IMR-90 (cell line): ENCODE data around the gene EHBP1L1. TPM values are rescaled to one million over a fixed set of nuclear protein-coding genes. Genes with fewer than 3 reads are reported as not detected.
A peak's percentile ranks its signal among the peaks of the same experiment; 100 is the strongest.

ENCODE experiments used
- ATAC-seq: fragments of 200-7000 bp; cut with Tn5 transposase; 2 replicates; pipeline ENCODE4 v1.9.1; 2020; ENCODE audit warnings: low read depth, mild to moderate bottlenecking, moderate library complexity
- BruUV-seq: library from RNA; stranded (reverse); fragments of 400-500 nt; replicated peaks from 2 replicates; lab custom pipeline; 2021; lab: Mats Ljungman, UMichigan
- CTCF ChIA-PET: fragments of 300-600 bp; formaldehyde crosslinking; extraction: SDS; loops from one replicate; lab custom pipeline; 2021; ENCODE audit warnings: antibody characterized with exemption; lab: Yijun Ruan, JAX
- POLR2A ChIA-PET: fragments of 300-600 bp; sonication (Branson Sonifier 250); formaldehyde crosslinking; loops from one replicate; lab custom pipeline; 2022; ENCODE audit warnings: antibody characterized with exemption; ENCODE audit not compliant: unreplicated experiment; lab: Charles Lee
- DNase-seq: peaks from one replicate; pipeline ENCODE4 v3.0.0; 2013
- H2AFZ ChIP-seq: replicated peaks from 2 replicates; pipeline ENCODE3; 2013; ENCODE audit warnings: low read length, mild to moderate bottlenecking; ENCODE audit not compliant: poor library complexity
- H2AK5ac ChIP-seq: 2 replicates; pipeline ENCODE4 v1.6.1; 2013; ENCODE audit warnings: low read depth, low read length, inconsistent platforms
- H2AK9ac ChIP-seq: replicated peaks from 2 replicates; pipeline ENCODE3; 2013; ENCODE audit warnings: mild to moderate bottlenecking, low read depth, low read length, moderate library complexity; ENCODE audit not compliant: poor library complexity
- H2BK120ac ChIP-seq: 2 replicates; pipeline ENCODE4 v1.6.1; 2013; ENCODE audit warnings: low read depth, low read length, inconsistent platforms
- H2BK15ac ChIP-seq: 3 replicates; pipeline ENCODE4 v1.6.1; 2013; ENCODE audit warnings: low read depth, low read length, inconsistent platforms
- H2BK20ac ChIP-seq: 2 replicates; pipeline ENCODE4 v1.6.1; 2013; ENCODE audit warnings: low read depth, mild to moderate bottlenecking, inconsistent platforms, low read length, moderate library complexity
- H2BK5ac ChIP-seq: 2 replicates; pipeline ENCODE4 v1.6.1; 2013; ENCODE audit warnings: mild to moderate bottlenecking, low read depth, low read length, inconsistent platforms; ENCODE audit not compliant: poor library complexity, severe bottlenecking
- H3K14ac ChIP-seq: replicated peaks from 2 replicates; pipeline ENCODE4 v1.6.1; 2013; ENCODE audit warnings: low read depth, low read length, inconsistent platforms
- H3K18ac ChIP-seq: 2 replicates; pipeline ENCODE4 v1.6.1; 2013; ENCODE audit warnings: low read depth, low read length, control low read depth
- H3K23ac ChIP-seq: 2 replicates; pipeline ENCODE4 v1.6.1; 2013; ENCODE audit warnings: low read depth, low read length, inconsistent platforms
- H3K27ac ChIP-seq: 2 replicates; pipeline ENCODE4 v1.5.1; 2013; ENCODE audit warnings: mild to moderate bottlenecking, control low read depth, low read length; ENCODE audit not compliant: insufficient read depth
- H3K27me3 ChIP-seq: 2 replicates; pipeline ENCODE4 v1.6.1; 2013; ENCODE audit warnings: low read length; ENCODE audit not compliant: control insufficient read depth, insufficient read depth
- H3K36me3 ChIP-seq: 2 replicates; pipeline ENCODE4 v1.6.1; 2013; ENCODE audit warnings: low read length, mixed read lengths; ENCODE audit not compliant: control insufficient read depth, insufficient read depth
- H3K4ac ChIP-seq: 2 replicates; pipeline ENCODE4 v1.6.1; 2013; ENCODE audit warnings: low read depth, low read length, inconsistent platforms
- H3K4me1 ChIP-seq: 2 replicates; pipeline ENCODE4 v1.6.1; 2013; ENCODE audit warnings: low read length, mixed read lengths; ENCODE audit not compliant: control insufficient read depth, insufficient read depth
- H3K4me2 ChIP-seq: 2 replicates; pipeline ENCODE4 v1.6.1; 2013; ENCODE audit warnings: low read depth, mild to moderate bottlenecking, control low read depth, low read length, moderate library complexity
- H3K4me3 ChIP-seq: 2 replicates; pipeline ENCODE4 v1.5.1; 2013; ENCODE audit warnings: low read depth, mild to moderate bottlenecking, control low read depth, low read length, moderate library complexity; ENCODE audit not compliant: insufficient read depth
- H3K56ac ChIP-seq: 2 replicates; pipeline ENCODE4 v1.6.1; 2013; ENCODE audit warnings: low read length, inconsistent platforms; ENCODE audit not compliant: insufficient read depth; ENCODE audit errors: extremely low read depth
- H3K79me1 ChIP-seq, 2 experiments: 2 replicates each; pipeline ENCODE4 v1.6.1; 2013; ENCODE audit warnings: low read length in 2 of 2, inconsistent platforms in 1 of 2, low read depth in 1 of 2
- H3K9ac ChIP-seq: 2 replicates; pipeline ENCODE4 v1.6.1; 2013; ENCODE audit warnings: low read depth, low read length, control low read depth
- H3K9me1 ChIP-seq: 2 replicates; pipeline ENCODE4 v1.6.1; 2013; ENCODE audit warnings: low read length, inconsistent platforms; ENCODE audit not compliant: insufficient read depth
- H3K9me3 ChIP-seq: 2 replicates; pipeline ENCODE4 v1.6.1; 2013; ENCODE audit warnings: low read length; ENCODE audit not compliant: control insufficient read depth, insufficient read depth
- H4K20me1 ChIP-seq: 2 replicates; pipeline ENCODE4 v1.6.1; 2013; ENCODE audit warnings: low read length, inconsistent platforms; ENCODE audit not compliant: insufficient read depth
- H4K5ac ChIP-seq: 2 replicates; pipeline ENCODE4 v1.6.1; 2013; ENCODE audit warnings: mild to moderate bottlenecking, low read depth, low read length, control low read depth
- H4K8ac ChIP-seq, 2 experiments: 2 replicates each; pipeline ENCODE4 v1.6.1; 2013; ENCODE audit warnings: low read depth in 2 of 2, low read length in 2 of 2, control low read depth in 1 of 2, inconsistent platforms in 1 of 2
- H4K91ac ChIP-seq: 2 replicates; pipeline ENCODE4 v1.6.1; 2013; ENCODE audit warnings: low read depth, low read length, inconsistent platforms; ENCODE audit not compliant: insufficient read depth
- BHLHE40 ChIP-seq: fragments of 150-350 bp; IDR thresholded peaks from 2 replicates; pipeline ENCODE4 v1.6.1; 2016; ENCODE audit warnings: mild to moderate bottlenecking, low read depth, low read length
- CEBPB ChIP-seq: IDR thresholded peaks from 2 replicates; pipeline ENCODE4 v1.6.1; 2012; ENCODE audit warnings: low read depth, low read length, improper control_type of control experiment
- CHD1 ChIP-seq: IDR thresholded peaks from 2 replicates; pipeline ENCODE4 v1.6.1; 2012; ENCODE audit warnings: low read depth, low read length, improper control_type of control experiment
- FOS ChIP-seq: fragments of 150-350 bp; IDR thresholded peaks from 2 replicates; pipeline ENCODE4 v1.6.1; 2016; ENCODE audit warnings: low read depth, low read length
- MAFK ChIP-seq: IDR thresholded peaks from 2 replicates; pipeline ENCODE4 v1.6.1; 2012; ENCODE audit warnings: low read depth, low read length, improper control_type of control experiment
- MAZ ChIP-seq: IDR thresholded peaks from 2 replicates; pipeline ENCODE4 v1.6.1; 2012; ENCODE audit warnings: low read depth, mild to moderate bottlenecking, low read length, improper control_type of control experiment, moderate library complexity, borderline replicate concordance
- NFE2L2 ChIP-seq: fragments of 150-350 bp; IDR thresholded peaks from 2 replicates; pipeline ENCODE4 v1.6.1; 2016; ENCODE audit warnings: low read depth, mild to moderate bottlenecking, low read length
- POLR2A ChIP-seq: IDR thresholded peaks from 2 replicates; pipeline ENCODE4 v1.6.1; 2012; ENCODE audit warnings: mild to moderate bottlenecking, low read depth, low read length
- RAD21 ChIP-seq: IDR thresholded peaks from 2 replicates; pipeline ENCODE4 v1.6.1; 2012; ENCODE audit warnings: low read length, improper control_type of control experiment
- RCOR1 ChIP-seq: IDR thresholded peaks from 2 replicates; pipeline ENCODE4 v1.6.1; 2012; ENCODE audit warnings: mild to moderate bottlenecking, low read length, improper control_type of control experiment; ENCODE audit not compliant: insufficient replicate concordance
- RFX5 ChIP-seq: IDR thresholded peaks from 2 replicates; pipeline ENCODE4 v1.8.0; 2012; ENCODE audit warnings: low read depth, mild to moderate bottlenecking, low read length, moderate library complexity
- SMC3 ChIP-seq: fragments of 150-350 bp; IDR thresholded peaks from 2 replicates; pipeline ENCODE4 v1.6.1; 2016; ENCODE audit warnings: low read depth, mild to moderate bottlenecking, antibody characterized with exemption, low read length, moderate library complexity
- WGBS, 2 experiments: methylation state at CpG; one replicate each; pipeline versions ENCODE4 v1.1.5 to v1.1.7; 2013; ENCODE audit warnings: missing lambda C conversion rate in 2 of 2; ENCODE audit not compliant: insufficient read length in 1 of 2; ENCODE audit errors: extremely low coverage in 2 of 2; 5-methylcytosine and 5-hydroxymethylcytosine counted together
- dilution Hi-C: fragments of 300-500 bp; cut with HindIII; formaldehyde crosslinking; loops from one replicate; pipeline ENCODE4 v1.14.3; 2018; ENCODE audit warnings: low sequenced_read_pairs; ENCODE audit not compliant: unreplicated experiment
- in situ Hi-C: fragments of 300-500 bp; cut with MboI; formaldehyde crosslinking; loops from 3 replicates; pipeline ENCODE4 v1.14.3; 2019; ENCODE audit warnings: low sequenced_read_pairs, inconsistent platforms, mixed read lengths
- intact Hi-C: fragments of 100-400 bp; cut with micrococcal nuclease; formaldehyde crosslinking; loops from 2 replicates; pipeline ENCODE4 v1.10.0; 2022
- polyA plus RNA-seq, 3 experiments: library from polyadenylated mRNA; depleted of rRNA; stranded (reverse); fragments of >200 nt; gene quantifications; 2 replicates each; pipeline ENCODE4 v1.2.3, GENCODE V29; 2012; ENCODE audit warnings: low replicate concordance in 1 of 3
- total RNA-seq: library from RNA; depleted of rRNA; stranded (reverse); fragments of >200 nt; gene quantifications from 2 replicates; pipeline ENCODE4 v1.2.3, GENCODE V29; 2012
- TF ChIP-seq, protein P1 (sequence below): fragments of 150-350 bp; IDR thresholded peaks from 2 replicates; pipeline ENCODE4 v1.6.1; 2017; ENCODE audit warnings: mild to moderate bottlenecking, antibody characterized with exemption, low read length, low read depth
- TF ChIP-seq, protein P2 (sequence below): conservative IDR thresholded peaks from 2 replicates; pipeline ENCODE4 v1.5.1; 2012; ENCODE audit warnings: mild to moderate bottlenecking, low read depth, low read length, improper control_type of control experiment

Gene EHBP1L1
- total and polyA plus RNA-seq, 2 of the 4 experiments (the other 2 are of a cell fraction): 10.0 to 27.4 TPM

DNA sequence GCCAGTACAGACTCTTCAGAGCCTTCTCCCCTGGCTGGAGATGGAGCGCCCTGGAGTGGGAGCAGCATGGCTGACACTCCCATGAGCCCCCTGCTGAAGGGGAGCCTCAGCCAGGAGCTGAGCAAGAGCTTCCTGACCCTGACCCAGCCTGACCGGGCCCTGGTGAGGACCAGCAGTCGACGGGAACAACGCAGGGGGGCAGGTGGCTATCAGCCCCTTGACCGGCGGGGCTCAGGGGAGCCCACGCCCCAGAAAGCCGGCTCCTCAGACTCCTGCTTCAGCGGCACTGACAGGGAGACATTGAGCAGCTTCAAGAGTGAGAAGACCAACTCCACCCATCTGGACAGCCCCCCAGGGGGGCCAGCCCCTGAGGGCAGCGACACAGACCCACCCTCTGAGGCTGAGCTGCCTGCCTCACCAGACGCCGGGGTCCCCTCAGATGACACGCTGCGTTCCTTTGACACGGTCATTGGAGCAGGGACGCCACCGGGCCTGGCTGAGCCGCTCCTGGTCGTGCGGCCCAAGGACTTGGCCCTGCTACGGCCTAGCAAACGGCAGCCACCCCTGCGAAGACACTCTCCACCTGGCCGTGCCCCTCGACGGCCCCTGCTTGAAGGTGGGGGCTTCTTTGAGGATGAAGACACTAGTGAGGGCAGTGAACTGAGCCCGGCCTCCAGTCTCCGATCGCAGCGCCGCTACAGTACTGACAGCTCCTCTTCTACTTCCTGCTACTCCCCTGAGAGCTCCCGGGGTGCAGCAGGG, 42.3 kb downstream of the EHBP1L1 start:
- dilution Hi-C loops (no loop called here), intact Hi-C loops (no loop called here), in situ Hi-C loops (no loop called here)
- Histone ChIP-seq H3K23ac (no peak overlapping the region), H3K14ac (no peak overlapping the region), H3K4me2 (no peak overlapping the region), H3K9me3 (no peaks in the 10 kb centered on the region), H3K4ac (no peak overlapping the region), H4K8ac (no peak overlapping the region), H3K36me3 (peaks cover 45% of the 10 kb centered on the region), H2BK120ac (no peak overlapping the region), H2BK5ac (no peak overlapping the region), H2AFZ (no peak overlapping the region), H3K4me1 (peaks cover 4% of the 10 kb centered on the region; the same call in 1 of the 2 replicates), H3K79me1 (peaks cover 11 to 47% of the 10 kb centered on the region in 2 experiments), H3K27ac (no peak overlapping the region), H2AK9ac (peak overlapping the region; percentile 34), H3K56ac (no peak overlapping the region), H4K20me1 (peaks cover 21% of the 10 kb centered on the region), H2BK15ac (no peak overlapping the region), H4K91ac (no peak overlapping the region), H3K18ac (no peak overlapping the region), H3K27me3 (no peaks in the 10 kb centered on the region), H2BK20ac (no peak overlapping the region), H3K9me1 (0 out of 2 replicates have a peak, but pooled peaks cover 1% of the 10 kb centered on the region), H3K9ac (no peak overlapping the region), H4K5ac (no peak overlapping the region), H3K4me3 (no peak overlapping the region), H2AK5ac (no peak overlapping the region)
- 91% methylated on average over 19 of the region's 33 CpGs; no CpG with 5 or more reads in 1 of the 2 experiments for WGBS, 2 experiments
- BruUV-seq: no TSS peak
- ChIA-PET CTCF (no interaction called here), POLR2A (no interaction called here)
- no peak for ATAC-seq
- no peak for TF ChIP-seq CEBPB
- no peak for TF ChIP-seq CHD1
- TF ChIP-seq BHLHE40: no peak
- no peak for TF ChIP-seq RAD21
- no peak for TF ChIP-seq RFX5
- TF ChIP-seq, protein P1, sequence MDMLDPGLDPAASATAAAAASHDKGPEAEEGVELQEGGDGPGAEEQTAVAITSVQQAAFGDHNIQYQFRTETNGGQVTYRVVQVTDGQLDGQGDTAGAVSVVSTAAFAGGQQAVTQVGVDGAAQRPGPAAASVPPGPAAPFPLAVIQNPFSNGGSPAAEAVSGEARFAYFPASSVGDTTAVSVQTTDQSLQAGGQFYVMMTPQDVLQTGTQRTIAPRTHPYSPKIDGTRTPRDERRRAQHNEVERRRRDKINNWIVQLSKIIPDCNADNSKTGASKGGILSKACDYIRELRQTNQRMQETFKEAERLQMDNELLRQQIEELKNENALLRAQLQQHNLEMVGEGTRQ: no peak
- no peak for TF ChIP-seq SMC3
- TF ChIP-seq MAFK: no peak
- TF ChIP-seq NFE2L2: no peak
- no peak for TF ChIP-seq FOS
- TF ChIP-seq RCOR1: no peak
- TF ChIP-seq POLR2A: no peak
- TF ChIP-seq MAZ: no peak
- TF ChIP-seq, protein P2, sequence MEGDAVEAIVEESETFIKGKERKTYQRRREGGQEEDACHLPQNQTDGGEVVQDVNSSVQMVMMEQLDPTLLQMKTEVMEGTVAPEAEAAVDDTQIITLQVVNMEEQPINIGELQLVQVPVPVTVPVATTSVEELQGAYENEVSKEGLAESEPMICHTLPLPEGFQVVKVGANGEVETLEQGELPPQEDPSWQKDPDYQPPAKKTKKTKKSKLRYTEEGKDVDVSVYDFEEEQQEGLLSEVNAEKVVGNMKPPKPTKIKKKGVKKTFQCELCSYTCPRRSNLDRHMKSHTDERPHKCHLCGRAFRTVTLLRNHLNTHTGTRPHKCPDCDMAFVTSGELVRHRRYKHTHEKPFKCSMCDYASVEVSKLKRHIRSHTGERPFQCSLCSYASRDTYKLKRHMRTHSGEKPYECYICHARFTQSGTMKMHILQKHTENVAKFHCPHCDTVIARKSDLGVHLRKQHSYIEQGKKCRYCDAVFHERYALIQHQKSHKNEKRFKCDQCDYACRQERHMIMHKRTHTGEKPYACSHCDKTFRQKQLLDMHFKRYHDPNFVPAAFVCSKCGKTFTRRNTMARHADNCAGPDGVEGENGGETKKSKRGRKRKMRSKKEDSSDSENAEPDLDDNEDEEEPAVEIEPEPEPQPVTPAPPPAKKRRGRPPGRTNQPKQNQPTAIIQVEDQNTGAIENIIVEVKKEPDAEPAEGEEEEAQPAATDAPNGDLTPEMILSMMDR: no peak
- no peak for DNase-seq
